ENCODE results near the gene HS6ST2.

DNA sequence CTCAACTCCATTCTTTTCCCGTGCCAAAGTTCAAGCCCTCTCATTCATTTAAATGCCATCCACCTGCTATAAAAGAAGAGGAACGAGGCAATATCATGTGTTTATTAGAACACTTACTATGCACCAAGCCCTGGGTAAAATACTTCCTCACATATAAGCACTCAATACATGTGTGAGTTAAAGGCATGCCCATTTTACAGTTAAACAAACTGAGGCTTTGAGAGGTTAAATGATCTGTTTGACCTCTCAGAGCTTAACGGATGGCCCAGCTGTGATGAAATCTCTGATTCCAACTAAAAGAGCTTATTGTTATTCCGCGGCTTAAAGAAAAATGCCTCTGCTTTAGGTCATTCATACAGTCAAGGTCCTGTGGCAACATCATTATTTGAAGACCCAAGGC, 124.3 kb downstream of the HS6ST2 start:
- TF ChIP-seq, protein P1, sequence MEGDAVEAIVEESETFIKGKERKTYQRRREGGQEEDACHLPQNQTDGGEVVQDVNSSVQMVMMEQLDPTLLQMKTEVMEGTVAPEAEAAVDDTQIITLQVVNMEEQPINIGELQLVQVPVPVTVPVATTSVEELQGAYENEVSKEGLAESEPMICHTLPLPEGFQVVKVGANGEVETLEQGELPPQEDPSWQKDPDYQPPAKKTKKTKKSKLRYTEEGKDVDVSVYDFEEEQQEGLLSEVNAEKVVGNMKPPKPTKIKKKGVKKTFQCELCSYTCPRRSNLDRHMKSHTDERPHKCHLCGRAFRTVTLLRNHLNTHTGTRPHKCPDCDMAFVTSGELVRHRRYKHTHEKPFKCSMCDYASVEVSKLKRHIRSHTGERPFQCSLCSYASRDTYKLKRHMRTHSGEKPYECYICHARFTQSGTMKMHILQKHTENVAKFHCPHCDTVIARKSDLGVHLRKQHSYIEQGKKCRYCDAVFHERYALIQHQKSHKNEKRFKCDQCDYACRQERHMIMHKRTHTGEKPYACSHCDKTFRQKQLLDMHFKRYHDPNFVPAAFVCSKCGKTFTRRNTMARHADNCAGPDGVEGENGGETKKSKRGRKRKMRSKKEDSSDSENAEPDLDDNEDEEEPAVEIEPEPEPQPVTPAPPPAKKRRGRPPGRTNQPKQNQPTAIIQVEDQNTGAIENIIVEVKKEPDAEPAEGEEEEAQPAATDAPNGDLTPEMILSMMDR (IDR thresholded peaks at IDR 0.05) = no peak
- TF ChIP-seq POLR2A (IDR thresholded peaks at IDR 0.05) (no peak), POLR2AphosphoS5 (IDR thresholded peaks at IDR 0.05) (no peak)
